GM12891 (cell line): ENCODE results near the gene TRANK1.

Experiments used
- POLR2A ChIP-seq: IDR thresholded peaks from 2 replicates; pipeline ENCODE4 v1.6.1; 2011; ENCODE audit warnings: low read depth, low read length, control low read depth
- POLR2AphosphoS5 ChIP-seq: IDR thresholded peaks from 2 replicates; pipeline ENCODE4 v1.6.1; 2011; ENCODE audit warnings: low read depth, low read length, control low read depth
- SPI1 ChIP-seq: IDR thresholded peaks from 2 replicates; pipeline ENCODE4 v1.6.1; 2011; ENCODE audit warnings: low read depth, low read length, control low read depth
- TAF1 ChIP-seq: IDR thresholded peaks from 2 replicates; pipeline ENCODE4 v1.6.1; 2011; ENCODE audit warnings: low read depth, low read length, control low read depth

DNA sequence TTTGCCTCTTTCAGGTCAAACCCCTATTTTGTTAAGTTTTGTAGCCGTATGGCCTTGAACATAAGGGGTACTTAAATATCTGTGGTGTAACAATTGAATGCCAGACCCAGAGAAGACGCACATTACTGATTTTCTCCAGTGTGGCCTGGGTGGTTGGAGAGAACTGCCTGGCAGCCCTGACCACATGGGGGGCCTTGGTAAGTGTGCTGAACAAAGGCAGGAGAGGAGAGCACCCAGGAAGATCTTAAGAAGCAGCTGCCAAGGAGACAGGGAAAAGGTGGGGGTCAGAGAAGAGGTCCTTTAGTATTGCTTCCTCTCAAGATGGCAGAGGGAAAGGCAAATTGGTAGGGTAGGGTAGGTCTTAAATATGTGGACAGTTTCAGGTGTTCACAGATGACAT lies 35.7 kb downstream of the TRANK1 start:
- TF ChIP-seq POLR2AphosphoS5 = no peak
- TF ChIP-seq SPI1 = no peak
- no peak for TF ChIP-seq POLR2A
- no peak for TF ChIP-seq TAF1
